Measurements from ENCODE around the gene VSIG8.

GRCh38 chr1:159877695-159878444 lies 15.4 kb upstream of the VSIG8 start:
- TF ChIP-seq CTCF (IDR thresholded peaks at IDR 0.05) (no peak), POLR2A (IDR thresholded peaks at IDR 0.05) (no peak)
